Activated naive CD4-positive, alpha-beta T cell treated with anti-CD3 and anti-CD28 coated beads, Interleukin-2, amount 10 ng/mL, durations not matched to agents 7 days and 5 days (primary cell): ENCODE measurements around the gene IREB2.

Experiments
- CTCF ChIA-PET: fragments of 350-600 bp; sonication (Branson Sonifier 250); formaldehyde crosslinking; loops from one replicate; lab custom pipeline; 2021; ENCODE audit warnings: antibody characterized with exemption; lab: Charles Lee
- DNase-seq: peaks from one replicate; pipeline ENCODE4 v3.0.0-alpha.2; 2020
- H3K27ac Mint-ChIP-seq: one replicate; pipeline ENCODE4 v1.8.0; 2021; ENCODE audit warnings: mild to moderate bottlenecking, moderate library complexity, mixed read lengths
- H3K27me3 Mint-ChIP-seq: one replicate; pipeline ENCODE4 v1.8.0; 2021; ENCODE audit warnings: mild to moderate bottlenecking, mixed read lengths
- H3K36me3 Mint-ChIP-seq: one replicate; pipeline ENCODE4 v1.8.0; 2021; ENCODE audit warnings: mixed read lengths
- H3K4me1 Mint-ChIP-seq: one replicate; pipeline ENCODE4 v1.8.0; 2021; ENCODE audit warnings: mixed read lengths
- H3K4me3 Mint-ChIP-seq: one replicate; pipeline ENCODE4 v1.8.0; 2021; ENCODE audit warnings: mild to moderate bottlenecking, moderate library complexity, mixed read lengths
- H3K9me3 Mint-ChIP-seq: one replicate; pipeline ENCODE4 v1.8.0; 2021; ENCODE audit warnings: mixed read lengths

Gene IREB2

GRCh38 chr15:78540141-78540870 lies 102.3 kb downstream of the IREB2 start, which contains the start of gene PSMA4:
Gene PSMA4 (plus strand): TSS chr15:78540444. CDS start chr15:78541928, 1,484 bp downstream.
- H3K4me1 Mint-ChIP-seq, result peaks cover 36% of the 10 kb centered on the region
- H3K27me3 Mint-ChIP-seq, result peaks cover 8% of the 10 kb centered on the region
- H3K27ac Mint-ChIP-seq, result peak within 1 kb of the TSS; percentile 97
- peaks cover 32% of the 10 kb centered on the region for H3K36me3 Mint-ChIP-seq
- peak within 1 kb of the TSS; percentile 94 for H3K4me3 Mint-ChIP-seq
- DNase-seq, result peak; percentile 95
- CTCF ChIA-PET, result interaction anchor here (1.2 kb wide), 1 partner anchor 10 kb away, joined by 5 read pairs; no protein-coding TSS in a partner anchor
- H3K9me3 Mint-ChIP-seq, result no peaks in the 10 kb centered on the region

- peaks cover 41% of the 10 kb centered on the region for H3K4me1 Mint-ChIP-seq
- CTCF ChIA-PET, result interaction anchor here (0.7 kb wide), 1 partner anchor 9 kb away, joined by 3 read pairs; no protein-coding TSS in a partner anchor
- H3K27ac Mint-ChIP-seq, result peak overlapping the region; percentile 97
- peak; percentile 33 for DNase-seq
- peak overlapping the region; percentile 94 for H3K4me3 Mint-ChIP-seq
- H3K9me3 Mint-ChIP-seq, result no peaks in the 10 kb centered on the region
- peaks cover 8% of the 10 kb centered on the region for H3K27me3 Mint-ChIP-seq
- H3K36me3 Mint-ChIP-seq, result peaks cover 40% of the 10 kb centered on the region
Measured at GRCh38 chr15:78540871-78541743, 103.1 kb downstream of the IREB2 start.

- Mint-ChIP-seq H3K27ac (peak overlapping the region; percentile 97), H3K27me3 (peaks cover 8% of the 10 kb centered on the region), H3K4me1 (peaks cover 41% of the 10 kb centered on the region), H3K9me3 (no peaks in the 10 kb centered on the region), H3K36me3 (peaks cover 43% of the 10 kb centered on the region), H3K4me3 (peak overlapping the region; percentile 94)
- CTCF ChIA-PET, result interaction anchor here (0.7 kb wide), 1 partner anchor 9 kb away, joined by 3 read pairs; no protein-coding TSS in a partner anchor
- no peak for DNase-seq
Measured at GRCh38 chr15:78541744-78542034, 103.7 kb downstream of the IREB2 start.

GRCh38 chr15:78542647-78543046 lies 104.6 kb downstream of the IREB2 start:
- Mint-ChIP-seq H3K27ac (no peak overlapping the region), H3K9me3 (no peaks in the 10 kb centered on the region), H3K4me3 (peak overlapping the region; percentile 41), H3K27me3 (peaks cover 8% of the 10 kb centered on the region), H3K4me1 (peaks cover 41% of the 10 kb centered on the region), H3K36me3 (peaks cover 50% of the 10 kb centered on the region)
- CTCF ChIA-PET, result no interaction called here
- DNase-seq, result no peak

GRCh38 chr15:78550194-78550593 lies 112.2 kb downstream of the IREB2 start:
- no peak for DNase-seq
- Mint-ChIP-seq H3K9me3 (no peaks in the 10 kb centered on the region), H3K27me3 (no peaks in the 10 kb centered on the region), H3K36me3 (peaks cover 38% of the 10 kb centered on the region), H3K4me3 (no peak overlapping the region), H3K27ac (no peak overlapping the region), H3K4me1 (peaks cover 6% of the 10 kb centered on the region)
- CTCF ChIA-PET, result interaction anchor here (1.1 kb wide), 1 partner anchor 80 kb away, joined by 3 read pairs; no protein-coding TSS in a partner anchor

- peaks cover 31% of the 10 kb centered on the region for H3K36me3 Mint-ChIP-seq
- H3K9me3 Mint-ChIP-seq, result no peaks in the 10 kb centered on the region
- peaks cover 2% of the 10 kb centered on the region for H3K4me1 Mint-ChIP-seq
- CTCF ChIA-PET, result no interaction called here
- H3K27me3 Mint-ChIP-seq, result no peaks in the 10 kb centered on the region
- no peak overlapping the region for H3K4me3 Mint-ChIP-seq
- no peak overlapping the region for H3K27ac Mint-ChIP-seq
- no peak for DNase-seq
Measured at GRCh38 chr15:78550815-78551214, 112.8 kb downstream of the IREB2 start.
